PC-9 (cell line): Measurements from ENCODE around the gene ST8SIA2. TPM values are rescaled to one million over a fixed set of nuclear protein-coding genes. Genes with fewer than 3 reads are reported as not detected.

Experiments used
- Bru-seq: library from RNA; stranded (reverse); fragments of 400-500 nt; gene quantifications from one replicate; lab custom pipeline; 2021; lab: Mats Ljungman, UMichigan
- BruChase-seq, 2 experiments: library from RNA; stranded (reverse); fragments of 400-500 nt; gene quantifications; one replicate each; lab custom pipeline; 2021; lab: Mats Ljungman, UMichigan
- BruUV-seq: library from RNA; stranded (reverse); fragments of 400-500 nt; replicated peaks from 2 replicates; lab custom pipeline; 2021; lab: Mats Ljungman, UMichigan
- CTCF ChIA-PET: fragments of 300-600 bp; sonication (Branson Sonifier 250); formaldehyde crosslinking; loops from one replicate; lab custom pipeline; 2022; ENCODE audit warnings: antibody characterized with exemption; lab: Charles Lee
- POLR2A ChIA-PET: fragments of 300-600 bp; sonication (Branson Sonifier 250); formaldehyde crosslinking; loops from one replicate; lab custom pipeline; 2022; ENCODE audit warnings: antibody characterized with exemption; ENCODE audit not compliant: unreplicated experiment; lab: Charles Lee
- DNase-seq, 2 experiments: peaks; one replicate each; pipeline versions ENCODE4 v3.0.0 to v3.0.0-alpha.2; 2015 to 2022; ENCODE audit warnings: mixed read lengths in 1 of 2
- H2AFZ ChIP-seq: fragments of 200-600 bp; sonication (generic); 2 replicates; pipeline ENCODE4 v1.8.1; 2017; ENCODE audit warnings: antibody characterized with exemption
- H3F3A ChIP-seq: fragments of 200-600 bp; sonication (generic); 2 replicates; pipeline ENCODE4 v1.8.1; 2017; ENCODE audit warnings: antibody characterized with exemption, mild to moderate bottlenecking, low read depth; ENCODE audit not compliant: insufficient read depth
- H3K27ac ChIP-seq: fragments of 200-600 bp; sonication (generic); 2 replicates; pipeline ENCODE4 v1.6.1; 2016; ENCODE audit warnings: mixed run types
- H3K27me3 ChIP-seq: fragments of 200-600 bp; sonication (generic); 2 replicates; pipeline ENCODE4 v1.6.1; 2016; ENCODE audit warnings: low read depth, mixed run types; ENCODE audit not compliant: insufficient read depth
- H3K36me3 ChIP-seq: fragments of 200-600 bp; sonication (generic); 2 replicates; pipeline ENCODE4 v1.6.1; 2016; ENCODE audit warnings: low read depth, mixed run types
- H3K4me1 ChIP-seq: fragments of 200-600 bp; sonication (generic); replicated peaks from 2 replicates; pipeline ENCODE4 v1.6.1; 2016; ENCODE audit warnings: mixed run types; ENCODE audit not compliant: insufficient read depth
- H3K4me2 ChIP-seq: fragments of 200-600 bp; sonication (generic); 2 replicates; pipeline ENCODE4 v1.6.1; 2017; ENCODE audit warnings: mixed run types
- H3K4me3 ChIP-seq: fragments of 200-600 bp; sonication (generic); 2 replicates; pipeline ENCODE4 v1.6.1; 2016; ENCODE audit warnings: mixed run types
- H3K79me2 ChIP-seq: fragments of 200-600 bp; sonication (generic); 2 replicates; pipeline ENCODE4 v1.6.1; 2017; ENCODE audit warnings: low read depth, mixed run types
- H3K9me2 ChIP-seq: fragments of 200-600 bp; sonication (generic); 2 replicates; pipeline ENCODE4 v1.8.1; 2017; ENCODE audit warnings: mild to moderate bottlenecking; ENCODE audit not compliant: insufficient read depth
- H3K9me3 ChIP-seq: fragments of 200-600 bp; sonication (generic); 2 replicates; pipeline ENCODE4 v1.8.1; 2016; ENCODE audit warnings: low read depth; ENCODE audit not compliant: insufficient read depth
- H4K20me1 ChIP-seq: fragments of 200-600 bp; sonication (generic); 2 replicates; pipeline ENCODE4 v1.8.1; 2017; ENCODE audit not compliant: insufficient read depth
- EZH2 ChIP-seq: fragments of 200-600 bp; sonication (generic); IDR thresholded peaks from 2 replicates; pipeline ENCODE4 v1.8.0; 2017; ENCODE audit warnings: antibody characterized with exemption, low read depth
- intact Hi-C: fragments of 100-400 bp; cut with micrococcal nuclease; formaldehyde crosslinking; loops from one replicate; pipeline ENCODE4 v1.10.0; 2022; ENCODE audit not compliant: unreplicated experiment
- long read RNA-seq: library from polyadenylated mRNA; stranded (forward); transcript quantifications from one replicate; pipeline ENCODE4 v2.0.0, GENCODE V29; 2022
- total RNA-seq: library from RNA; stranded (reverse); gene quantifications from 2 replicates; pipeline ENCODE4 v1.2.3, GENCODE V29; 2021
- TF ChIP-seq, protein P1 (sequence below): fragments of 200-600 bp; sonication (generic); conservative IDR thresholded peaks from 2 replicates; pipeline ENCODE4 v1.6.1; 2017; ENCODE audit warnings: mixed run types, antibody characterized with exemption, mild to moderate bottlenecking, moderate library complexity

Gene ST8SIA2, protein sequence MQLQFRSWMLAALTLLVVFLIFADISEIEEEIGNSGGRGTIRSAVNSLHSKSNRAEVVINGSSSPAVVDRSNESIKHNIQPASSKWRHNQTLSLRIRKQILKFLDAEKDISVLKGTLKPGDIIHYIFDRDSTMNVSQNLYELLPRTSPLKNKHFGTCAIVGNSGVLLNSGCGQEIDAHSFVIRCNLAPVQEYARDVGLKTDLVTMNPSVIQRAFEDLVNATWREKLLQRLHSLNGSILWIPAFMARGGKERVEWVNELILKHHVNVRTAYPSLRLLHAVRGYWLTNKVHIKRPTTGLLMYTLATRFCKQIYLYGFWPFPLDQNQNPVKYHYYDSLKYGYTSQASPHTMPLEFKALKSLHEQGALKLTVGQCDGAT
- total RNA-seq (not detected in 2 replicates), Bru-seq, nascent RNA (percentile 1 among the genes with signal in this experiment), BruChase-seq, experiment 1, labeled RNA remaining after a 2-hour chase (not detected), BruChase-seq, experiment 2, labeled RNA remaining after a 6-hour chase (not detected)
- long read RNA-seq = 0 reads

DNA sequence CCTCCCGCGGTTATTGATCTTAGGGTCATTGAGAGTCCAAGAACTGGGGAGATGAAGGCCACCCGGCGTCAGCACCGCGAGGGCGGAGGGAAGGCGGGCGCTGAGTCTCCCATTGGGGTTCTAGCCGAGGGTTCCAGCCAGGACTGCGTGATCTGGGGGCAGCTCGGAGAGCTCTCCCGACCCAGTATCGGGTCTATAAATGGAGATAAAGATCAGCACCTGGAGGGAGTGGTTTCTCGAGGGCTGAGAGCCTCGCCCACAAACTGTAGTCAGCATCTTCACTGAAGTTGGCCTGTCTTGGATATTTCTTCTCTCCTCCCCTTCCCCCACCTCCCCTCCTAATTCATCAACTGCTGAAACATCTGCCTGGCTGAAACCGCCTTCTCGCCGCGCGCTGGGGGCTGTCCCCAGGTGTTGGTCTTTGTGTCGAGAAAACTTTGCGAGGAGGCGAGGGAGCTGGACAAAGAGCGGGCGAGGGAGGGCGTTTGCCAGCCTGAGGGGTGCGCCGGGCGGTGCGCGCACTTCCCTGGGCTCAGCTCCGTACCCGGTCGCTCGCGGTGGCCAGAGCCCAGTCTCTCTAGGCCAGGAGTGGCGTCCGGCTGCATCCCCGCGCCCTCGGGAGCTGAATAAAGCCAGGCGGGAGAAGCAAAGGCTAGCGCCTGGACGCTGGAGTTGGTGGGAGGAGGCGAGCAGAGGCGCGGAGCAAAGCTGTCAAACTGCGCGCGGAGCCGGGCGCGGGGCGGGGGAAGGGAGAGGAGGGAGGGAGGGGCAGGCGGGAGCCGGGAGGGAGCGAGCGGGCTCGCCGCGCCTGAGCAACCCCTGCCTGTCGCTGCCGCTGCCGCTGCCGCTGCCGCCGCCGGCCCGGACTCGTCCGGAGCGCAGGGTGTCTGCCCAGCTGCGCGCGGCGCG lies at the start of gene ST8SIA2:
ST8SIA2 (plus strand) TSS at position 811 of the 909 bp plus-strand sequence. CDS start 184 bp downstream, outside the sequence.
- BruUV-seq = no TSS peak
- CTCF ChIA-PET = no interaction called here
- POLR2A ChIA-PET = no interaction called here

DNA sequence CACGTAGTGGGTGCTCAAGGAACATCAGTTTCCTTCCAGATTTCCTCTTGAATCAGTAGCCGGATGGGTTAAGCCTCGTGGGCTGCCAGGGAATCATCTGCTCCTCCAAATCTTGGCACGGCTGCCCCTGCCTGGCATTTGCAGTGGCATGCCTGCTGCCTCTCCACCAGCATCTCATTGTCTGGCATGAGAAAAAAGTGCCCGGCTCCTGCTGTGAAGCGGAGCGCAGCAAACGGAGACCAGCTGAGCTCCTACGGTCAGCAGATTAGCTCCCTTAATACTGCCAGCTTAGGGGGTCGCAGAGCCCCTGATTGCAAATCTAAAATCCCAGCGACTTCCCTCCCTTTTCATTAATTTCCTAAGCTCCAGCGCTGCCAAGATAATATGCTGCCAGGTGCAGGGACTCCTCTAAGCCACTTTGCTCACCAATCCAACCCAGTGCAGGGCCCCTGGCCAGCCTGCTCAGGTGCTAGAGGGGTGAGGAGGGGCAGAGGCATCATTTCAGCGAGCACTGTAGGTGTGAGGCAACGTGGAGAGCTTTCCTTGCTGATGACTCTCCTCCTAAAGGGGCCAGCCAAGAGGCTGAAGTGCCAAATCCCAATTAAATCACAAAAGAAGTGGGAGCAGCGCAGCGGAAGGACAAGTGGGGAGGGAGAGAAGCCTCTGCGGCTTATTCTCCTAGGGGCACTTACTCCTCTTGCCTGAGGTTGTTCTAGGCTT lies 49.6 kb upstream of the ST8SIA2 start:
- Histone ChIP-seq H3K79me2 (no peaks in the 10 kb centered on the region), H3K36me3 (no peaks in the 10 kb centered on the region), H4K20me1 (no peaks in the 10 kb centered on the region), H3K4me1 (no peaks in the 10 kb centered on the region), H3K9me3 (no peaks in the 10 kb centered on the region), H3K4me3 (no peak overlapping the region), H3K27me3 (peaks cover 62% of the 10 kb centered on the region), H2AFZ (no peak overlapping the region), H3K4me2 (no peak overlapping the region), H3K9me2 (no peaks in the 10 kb centered on the region), H3K27ac (no peak overlapping the region), H3F3A (no peaks in the 10 kb centered on the region)
- BruUV-seq = no TSS peak
- ChIA-PET CTCF (no interaction called here), POLR2A (no interaction called here)
- DNase-seq = no peak
- intact Hi-C loops = no loop called here
- TF ChIP-seq, protein P1, sequence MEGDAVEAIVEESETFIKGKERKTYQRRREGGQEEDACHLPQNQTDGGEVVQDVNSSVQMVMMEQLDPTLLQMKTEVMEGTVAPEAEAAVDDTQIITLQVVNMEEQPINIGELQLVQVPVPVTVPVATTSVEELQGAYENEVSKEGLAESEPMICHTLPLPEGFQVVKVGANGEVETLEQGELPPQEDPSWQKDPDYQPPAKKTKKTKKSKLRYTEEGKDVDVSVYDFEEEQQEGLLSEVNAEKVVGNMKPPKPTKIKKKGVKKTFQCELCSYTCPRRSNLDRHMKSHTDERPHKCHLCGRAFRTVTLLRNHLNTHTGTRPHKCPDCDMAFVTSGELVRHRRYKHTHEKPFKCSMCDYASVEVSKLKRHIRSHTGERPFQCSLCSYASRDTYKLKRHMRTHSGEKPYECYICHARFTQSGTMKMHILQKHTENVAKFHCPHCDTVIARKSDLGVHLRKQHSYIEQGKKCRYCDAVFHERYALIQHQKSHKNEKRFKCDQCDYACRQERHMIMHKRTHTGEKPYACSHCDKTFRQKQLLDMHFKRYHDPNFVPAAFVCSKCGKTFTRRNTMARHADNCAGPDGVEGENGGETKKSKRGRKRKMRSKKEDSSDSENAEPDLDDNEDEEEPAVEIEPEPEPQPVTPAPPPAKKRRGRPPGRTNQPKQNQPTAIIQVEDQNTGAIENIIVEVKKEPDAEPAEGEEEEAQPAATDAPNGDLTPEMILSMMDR = no peak
- no peak for TF ChIP-seq EZH2

More for the DNA sequence above, at the start of gene ST8SIA2:
- Histone ChIP-seq H3K4me2 (no peak within 1 kb of the TSS), H4K20me1 (no peaks in the 10 kb centered on the region), H3K36me3 (no peaks in the 10 kb centered on the region), H3F3A (no peaks in the 10 kb centered on the region), H3K79me2 (no peaks in the 10 kb centered on the region), H3K9me3 (no peaks in the 10 kb centered on the region), H3K4me3 (no peak within 1 kb of the TSS), H2AFZ (no peak within 1 kb of the TSS), H3K27me3 (peaks cover 44% of the 10 kb centered on the region), H3K4me1 (no peaks in the 10 kb centered on the region), H3K9me2 (no peaks in the 10 kb centered on the region), H3K27ac (no peak within 1 kb of the TSS)
- DNase-seq = no peak
- TF ChIP-seq EZH2 = no peak
- TF ChIP-seq, protein P1 = no peak
- intact Hi-C loops = no loop called here

DNA sequence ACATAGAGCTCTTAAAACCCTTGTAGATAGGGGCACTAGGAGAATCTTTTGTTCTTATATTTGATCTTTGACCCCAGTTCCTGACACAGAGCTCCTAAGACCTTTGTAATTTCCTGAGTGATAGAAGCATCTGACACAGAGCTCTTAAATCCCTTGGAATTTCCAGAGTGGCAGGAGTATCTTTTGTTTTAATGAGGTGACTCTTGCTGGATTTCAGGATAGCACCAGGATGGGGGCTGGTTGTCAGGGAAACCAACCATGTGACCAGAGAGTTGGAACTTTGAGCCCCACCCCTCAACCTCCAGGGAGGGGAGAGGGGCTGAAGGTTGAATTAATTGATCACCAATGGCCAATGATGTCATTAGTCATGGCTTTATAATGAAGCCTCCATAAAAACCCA lies 47.6 kb upstream of the ST8SIA2 start:
- H3K27me3 ChIP-seq = peaks cover 64% of the 10 kb centered on the region
- H3K9me2 ChIP-seq = no peaks in the 10 kb centered on the region
- intact Hi-C loops = no loop called here
- H4K20me1 ChIP-seq = no peaks in the 10 kb centered on the region
- no peak overlapping the region for H3K4me3 ChIP-seq
- CTCF ChIA-PET = no interaction called here
- no peaks in the 10 kb centered on the region for H3K36me3 ChIP-seq
- H3K79me2 ChIP-seq = no peaks in the 10 kb centered on the region
- no peak overlapping the region for H3K27ac ChIP-seq
- no peaks in the 10 kb centered on the region for H3F3A ChIP-seq
- no peaks in the 10 kb centered on the region for H3K9me3 ChIP-seq
- no peak for DNase-seq
- BruUV-seq = no TSS peak
- TF ChIP-seq, protein P1 = no peak
- TF ChIP-seq EZH2 = no peak
- no peaks in the 10 kb centered on the region for H3K4me1 ChIP-seq
- H3K4me2 ChIP-seq = no peak overlapping the region
- no peak overlapping the region for H2AFZ ChIP-seq
- POLR2A ChIA-PET = no interaction called here
